Measurements from ENCODE around the gene CNOT2. TPM values are rescaled to one million over a fixed set of nuclear protein-coding genes. Genes with fewer than 3 reads are reported as not detected.
"Not testable (repeated sequence)": the region's sequence is repeated elsewhere in the genome, so short reads cannot be mapped to it uniquely, and the experiment has no call there.

Gene CNOT2
- total RNA-seq, 1 donor: 135 TPM

DNA sequence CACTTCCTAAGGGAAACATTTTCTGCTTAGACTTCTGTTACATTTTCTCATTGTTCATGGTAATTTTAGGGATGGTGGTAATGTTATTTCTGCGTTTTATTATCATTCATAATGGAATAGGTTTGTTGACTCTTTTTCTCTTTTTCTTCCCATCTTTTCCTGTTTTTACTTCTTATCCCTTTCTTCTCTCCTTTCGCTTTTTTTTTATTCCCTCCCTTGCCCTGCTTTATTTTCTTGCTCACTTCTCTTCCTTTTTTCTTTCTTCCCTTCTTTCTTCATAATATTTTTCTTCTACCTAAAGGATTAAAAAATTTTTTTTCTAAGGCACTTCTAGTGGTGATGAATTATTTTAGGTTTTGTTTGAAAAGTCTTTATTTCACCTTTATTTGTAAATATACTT lies 45.6 kb downstream of the CNOT2 start:
- H3K4me3 ChIP-seq (ENCODE audit: low read depth, low read length): no peak overlapping the region
- TF ChIP-seq, protein P1, sequence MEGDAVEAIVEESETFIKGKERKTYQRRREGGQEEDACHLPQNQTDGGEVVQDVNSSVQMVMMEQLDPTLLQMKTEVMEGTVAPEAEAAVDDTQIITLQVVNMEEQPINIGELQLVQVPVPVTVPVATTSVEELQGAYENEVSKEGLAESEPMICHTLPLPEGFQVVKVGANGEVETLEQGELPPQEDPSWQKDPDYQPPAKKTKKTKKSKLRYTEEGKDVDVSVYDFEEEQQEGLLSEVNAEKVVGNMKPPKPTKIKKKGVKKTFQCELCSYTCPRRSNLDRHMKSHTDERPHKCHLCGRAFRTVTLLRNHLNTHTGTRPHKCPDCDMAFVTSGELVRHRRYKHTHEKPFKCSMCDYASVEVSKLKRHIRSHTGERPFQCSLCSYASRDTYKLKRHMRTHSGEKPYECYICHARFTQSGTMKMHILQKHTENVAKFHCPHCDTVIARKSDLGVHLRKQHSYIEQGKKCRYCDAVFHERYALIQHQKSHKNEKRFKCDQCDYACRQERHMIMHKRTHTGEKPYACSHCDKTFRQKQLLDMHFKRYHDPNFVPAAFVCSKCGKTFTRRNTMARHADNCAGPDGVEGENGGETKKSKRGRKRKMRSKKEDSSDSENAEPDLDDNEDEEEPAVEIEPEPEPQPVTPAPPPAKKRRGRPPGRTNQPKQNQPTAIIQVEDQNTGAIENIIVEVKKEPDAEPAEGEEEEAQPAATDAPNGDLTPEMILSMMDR (IDR thresholded peaks at IDR 0.05; ENCODE audit: insufficient read depth, low read length): no peak
- no peak for DNase-seq (ENCODE audit: low read depth)

DNA sequence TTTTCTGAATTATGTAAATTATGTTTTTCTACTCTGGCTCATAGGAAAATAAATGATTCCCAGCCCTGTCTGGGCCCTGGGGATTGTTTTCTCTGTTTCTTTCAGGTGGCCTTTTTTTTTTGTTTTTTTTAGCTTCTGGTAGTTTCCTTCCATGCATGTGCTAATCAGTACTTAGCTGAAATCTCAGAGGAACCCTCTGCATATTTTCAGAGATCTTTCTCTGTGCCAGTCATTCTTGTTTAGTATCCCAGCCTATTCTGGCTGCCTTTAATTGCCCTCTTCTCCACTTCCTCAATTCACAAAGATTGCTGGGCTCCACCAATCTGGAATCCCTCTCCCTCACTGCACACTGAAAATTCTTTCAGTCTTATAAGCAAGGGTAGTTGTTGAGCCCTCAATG lies 46.9 kb downstream of the CNOT2 start:
- DNase-seq (ENCODE audit: low read depth): no peak
- TF ChIP-seq, protein P1 (IDR thresholded peaks at IDR 0.05; ENCODE audit: insufficient read depth, low read length): no peak
- H3K4me3 ChIP-seq (ENCODE audit: low read depth, low read length): no peak overlapping the region

DNA sequence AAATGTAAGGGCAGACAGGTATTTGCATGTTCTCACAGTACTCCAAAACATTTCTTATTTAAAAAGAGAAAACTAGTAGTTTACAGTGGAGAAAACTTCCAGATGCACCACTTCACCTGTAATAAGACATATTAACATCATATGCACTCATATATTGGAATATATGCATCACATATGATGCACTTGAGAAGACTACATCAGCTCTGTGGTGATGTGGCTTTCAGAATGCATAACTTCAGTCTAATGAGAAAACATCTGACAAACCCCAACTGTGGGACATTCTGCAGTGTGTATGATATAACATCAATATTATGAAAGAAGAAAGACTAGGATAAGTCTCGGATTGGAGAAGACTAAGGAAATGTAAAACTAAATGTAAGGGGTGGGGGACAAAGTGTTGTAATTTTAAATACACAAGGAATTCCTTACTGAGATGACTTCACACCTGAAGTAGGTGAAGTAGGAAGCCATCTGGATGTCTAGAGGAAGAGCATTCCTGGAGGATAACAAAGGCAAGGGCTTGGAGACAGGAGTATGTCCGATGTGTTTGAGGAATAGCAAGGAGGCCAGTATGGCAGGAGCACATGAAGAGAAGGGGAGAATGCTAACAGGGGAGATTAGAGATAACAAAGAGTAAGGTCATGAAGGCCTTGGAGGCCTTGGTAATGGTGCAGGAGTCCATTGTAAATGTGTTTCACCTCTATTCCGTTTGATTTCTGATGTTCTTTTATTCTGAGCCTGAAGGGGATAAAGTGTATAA lies 49.0 kb downstream of the CNOT2 start:
- no peak overlapping the region for H3K4me3 ChIP-seq (ENCODE audit: low read depth, low read length)
- TF ChIP-seq, protein P1 (IDR thresholded peaks at IDR 0.05; ENCODE audit: insufficient read depth, low read length): no peak
- DNase-seq (ENCODE audit: low read depth): no peak

DNA sequence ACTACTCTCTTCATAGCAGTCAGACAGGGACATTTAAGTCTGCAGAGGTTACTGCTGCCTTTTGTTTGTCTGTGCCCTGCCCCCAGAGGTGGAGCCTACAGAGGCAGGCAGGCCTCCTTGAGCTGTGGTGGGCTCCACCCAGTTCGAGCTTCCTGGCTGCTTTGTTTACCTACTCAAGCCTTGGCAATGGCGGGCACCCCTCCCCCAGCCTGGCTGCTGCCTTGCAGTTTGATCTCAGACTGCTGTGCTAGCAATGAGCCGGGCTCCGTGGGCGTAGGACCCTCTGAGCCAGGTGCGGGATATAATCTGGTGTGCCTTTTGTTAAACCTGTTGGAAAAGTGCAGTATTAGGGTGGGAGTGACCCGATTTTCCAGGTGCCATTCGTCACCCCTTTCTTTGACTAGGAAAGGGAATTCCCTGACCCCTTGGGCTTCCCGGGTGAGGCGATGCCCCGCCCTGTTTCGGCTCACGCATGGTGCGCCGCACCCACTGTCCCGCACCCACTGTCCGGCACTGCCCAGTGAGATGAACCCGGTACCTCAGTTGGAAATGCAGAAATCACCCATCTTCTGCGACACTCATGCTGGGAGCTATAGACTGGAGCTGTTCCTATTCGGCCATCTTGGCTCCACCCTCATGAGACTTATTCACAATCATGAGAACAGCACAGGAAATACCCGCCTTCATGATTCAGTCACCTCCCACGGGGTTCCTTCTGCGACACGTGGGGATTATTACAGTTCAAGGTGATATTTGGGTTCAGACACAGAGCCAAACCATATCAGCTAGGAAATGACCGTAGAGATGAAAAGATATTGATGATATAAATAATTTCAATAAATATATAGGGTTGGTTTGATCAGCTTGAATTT lies 61.7 kb downstream of the CNOT2 start:
- not testable (repeated sequence) for H3K4me3 ChIP-seq (ENCODE audit: low read depth, low read length); DNase-seq (ENCODE audit: low read depth)

DNA sequence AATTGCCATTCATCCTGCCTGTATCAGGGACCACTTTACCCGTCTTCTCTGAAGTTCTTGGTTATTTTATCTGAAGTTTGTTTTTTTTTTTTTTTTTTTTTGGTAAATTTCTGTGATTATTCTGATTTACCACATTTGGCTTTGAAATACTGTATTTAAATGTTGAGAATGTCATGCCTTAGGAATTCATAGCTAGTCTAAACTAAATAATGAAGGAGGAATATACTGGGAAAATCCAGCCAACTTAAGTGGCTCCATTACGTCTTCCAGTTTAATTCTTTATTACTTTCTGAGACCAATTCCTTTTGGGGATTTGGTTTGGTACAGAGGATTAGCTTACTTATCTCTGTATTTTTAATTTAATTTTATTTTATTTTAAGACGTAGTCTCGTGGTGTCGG lies 62.6 kb downstream of the CNOT2 start:
- peak; percentile 17 for DNase-seq (ENCODE audit: low read depth)
- TF ChIP-seq, protein P1 (IDR thresholded peaks at IDR 0.05; ENCODE audit: insufficient read depth, low read length): no peak
- no peak overlapping the region for H3K4me3 ChIP-seq (ENCODE audit: low read depth, low read length)

DNA sequence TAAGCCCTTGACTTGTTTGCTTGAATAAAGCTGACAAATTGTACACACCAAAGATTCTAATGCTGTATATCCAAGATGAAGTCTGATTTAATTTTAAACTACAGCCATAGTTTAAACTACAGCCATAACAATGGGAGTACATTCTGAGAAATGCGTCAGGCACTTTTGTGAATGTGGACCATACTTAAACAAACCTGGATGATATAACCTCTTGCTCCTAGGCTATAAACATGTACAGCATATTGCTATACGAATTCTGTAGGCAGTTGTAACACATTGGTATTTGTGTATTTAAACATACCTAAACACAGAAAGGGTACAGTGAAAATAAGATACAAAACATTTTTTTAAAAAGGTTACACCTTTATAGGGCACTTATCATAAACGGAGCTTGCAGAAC lies 63.4 kb downstream of the CNOT2 start:
- DNase-seq (ENCODE audit: low read depth): no peak
- TF ChIP-seq, protein P1 (IDR thresholded peaks at IDR 0.05; ENCODE audit: insufficient read depth, low read length): no peak
- no peak overlapping the region for H3K4me3 ChIP-seq (ENCODE audit: low read depth, low read length)

DNA sequence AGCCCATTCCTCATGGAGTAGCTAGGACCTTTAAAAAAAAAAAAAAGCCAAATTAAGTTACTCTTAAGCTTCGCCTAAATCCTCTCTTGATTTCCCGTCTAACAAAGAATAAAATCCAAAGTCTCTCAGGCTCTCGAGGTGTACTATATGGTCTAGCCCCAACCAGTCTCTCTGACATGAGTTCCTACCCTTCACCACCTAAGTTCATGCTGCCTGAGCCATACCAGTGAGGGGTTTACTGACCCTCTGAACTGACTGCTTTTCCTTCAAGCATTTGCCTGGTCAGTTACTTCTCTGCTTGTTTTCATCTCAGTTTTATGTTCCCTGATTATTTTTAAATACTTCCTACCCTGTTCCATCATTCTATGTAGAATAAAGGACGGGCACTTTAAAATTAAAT lies 64.6 kb downstream of the CNOT2 start:
- no peak overlapping the region for H3K4me3 ChIP-seq (ENCODE audit: low read depth, low read length)
- DNase-seq (ENCODE audit: low read depth): no peak
- TF ChIP-seq, protein P1 (IDR thresholded peaks at IDR 0.05; ENCODE audit: insufficient read depth, low read length): no peak

Measured in fibroblast of the aortic adventitia (primary cell).